Lower leg skin (tissue), 4 donors: Measurements from ENCODE around the gene FZD7. TPM values are rescaled to one million over a fixed set of nuclear protein-coding genes. Genes with fewer than 3 reads are reported as not detected.

Experiments used
- DNase-seq, 2 donors: peaks; one replicate each; pipeline ENCODE4 v3.0.0-alpha.2; 2019; ENCODE audit warnings: low spot score in 2 of 2
- H3K4me3 ChIP-seq: fragments of 200-600 bp; sonication (generic); 2 replicates; pipeline ENCODE4 v1.5.1; 2017; ENCODE audit warnings: mild to moderate bottlenecking, low read depth; ENCODE audit not compliant: poor library complexity, severe bottlenecking
- POLR2A ChIP-seq, 2 donors: fragments of 450-650 bp; IDR thresholded peaks; one replicate each; pipeline ENCODE4 v1.6.1; 2016 to 2017; ENCODE audit warnings: antibody characterized with exemption in 2 of 2, mild to moderate bottlenecking in 1 of 2, moderate library complexity in 1 of 2
- WGBS, 2 donors: methylation state at CpG; one replicate each; pipeline ENCODE4 v1.1.5; 2018; 5-methylcytosine and 5-hydroxymethylcytosine counted together
- intact Hi-C: fragments of 100-400 bp; cut with DNase I; formaldehyde crosslinking; loops from one replicate; pipeline ENCODE4 v1.15.0; 2023; ENCODE audit warnings: low total_unique reads
- total RNA-seq, 4 donors: library from RNA; depleted of rRNA; stranded (reverse); fragments of >200 nt; gene quantifications; one replicate each; pipeline ENCODE4 v1.1.0, GENCODE V29; 2016
- TF ChIP-seq, protein P1 (sequence below), 3 donors: fragments of 450-650 bp; IDR thresholded peaks; one replicate each; pipeline ENCODE4 v1.5.1; 2016; ENCODE audit warnings: antibody characterized with exemption in 3 of 3, mild to moderate bottlenecking in 3 of 3, moderate library complexity in 2 of 3

Gene FZD7
- total RNA-seq, 4 donors from 2014 or later, result 9.1 to 38.9 (median 22.1) TPM

DNA sequence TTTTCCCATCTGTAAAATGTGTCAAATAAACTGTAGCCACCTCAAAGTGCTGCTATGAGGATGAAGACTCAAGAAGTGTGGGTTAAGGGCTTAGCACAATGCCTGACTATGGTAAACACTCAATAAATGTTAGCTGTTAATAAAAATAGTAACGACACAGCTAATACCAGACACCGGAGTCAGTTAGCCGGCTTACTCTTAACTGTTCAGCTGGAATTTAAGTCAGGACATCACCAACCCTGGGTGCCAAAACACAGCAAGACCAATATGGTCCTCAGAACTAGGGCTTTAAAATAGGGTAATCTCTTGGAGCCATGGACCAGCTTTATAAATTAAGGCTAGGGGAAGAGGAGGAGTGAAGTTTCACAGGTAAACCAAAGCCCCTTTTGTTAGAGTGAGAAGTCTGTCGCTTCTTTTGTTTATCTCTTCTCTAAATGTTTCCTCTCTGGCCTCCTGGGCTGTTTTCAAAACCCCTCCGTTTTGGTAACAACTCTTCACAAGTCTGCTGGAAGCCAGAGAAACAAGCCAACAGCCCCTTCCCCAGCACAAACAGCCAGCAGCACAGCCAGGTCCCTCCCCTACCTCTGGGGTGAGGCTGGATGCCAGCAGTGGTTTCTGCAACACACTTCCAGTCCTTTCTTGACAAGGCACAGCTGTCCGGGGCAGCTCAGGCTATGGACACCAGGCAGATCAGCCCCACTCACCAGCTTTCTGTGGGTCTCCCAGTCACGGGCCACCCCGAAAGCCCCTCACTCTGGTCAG, 13.8 kb upstream of the FZD7 start:
- intact Hi-C loops, result no loop called here
- no peak overlapping the region for H3K4me3 ChIP-seq
- DNase-seq, result no peak
- 67 to 71% methylated on average over 8 of the region's 8 CpGs for WGBS, 2 donors
- no peak for TF ChIP-seq POLR2A (IDR thresholded peaks at IDR 0.05)
- TF ChIP-seq, protein P1, sequence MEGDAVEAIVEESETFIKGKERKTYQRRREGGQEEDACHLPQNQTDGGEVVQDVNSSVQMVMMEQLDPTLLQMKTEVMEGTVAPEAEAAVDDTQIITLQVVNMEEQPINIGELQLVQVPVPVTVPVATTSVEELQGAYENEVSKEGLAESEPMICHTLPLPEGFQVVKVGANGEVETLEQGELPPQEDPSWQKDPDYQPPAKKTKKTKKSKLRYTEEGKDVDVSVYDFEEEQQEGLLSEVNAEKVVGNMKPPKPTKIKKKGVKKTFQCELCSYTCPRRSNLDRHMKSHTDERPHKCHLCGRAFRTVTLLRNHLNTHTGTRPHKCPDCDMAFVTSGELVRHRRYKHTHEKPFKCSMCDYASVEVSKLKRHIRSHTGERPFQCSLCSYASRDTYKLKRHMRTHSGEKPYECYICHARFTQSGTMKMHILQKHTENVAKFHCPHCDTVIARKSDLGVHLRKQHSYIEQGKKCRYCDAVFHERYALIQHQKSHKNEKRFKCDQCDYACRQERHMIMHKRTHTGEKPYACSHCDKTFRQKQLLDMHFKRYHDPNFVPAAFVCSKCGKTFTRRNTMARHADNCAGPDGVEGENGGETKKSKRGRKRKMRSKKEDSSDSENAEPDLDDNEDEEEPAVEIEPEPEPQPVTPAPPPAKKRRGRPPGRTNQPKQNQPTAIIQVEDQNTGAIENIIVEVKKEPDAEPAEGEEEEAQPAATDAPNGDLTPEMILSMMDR (IDR thresholded peaks at IDR 0.05), result no peak

DNA sequence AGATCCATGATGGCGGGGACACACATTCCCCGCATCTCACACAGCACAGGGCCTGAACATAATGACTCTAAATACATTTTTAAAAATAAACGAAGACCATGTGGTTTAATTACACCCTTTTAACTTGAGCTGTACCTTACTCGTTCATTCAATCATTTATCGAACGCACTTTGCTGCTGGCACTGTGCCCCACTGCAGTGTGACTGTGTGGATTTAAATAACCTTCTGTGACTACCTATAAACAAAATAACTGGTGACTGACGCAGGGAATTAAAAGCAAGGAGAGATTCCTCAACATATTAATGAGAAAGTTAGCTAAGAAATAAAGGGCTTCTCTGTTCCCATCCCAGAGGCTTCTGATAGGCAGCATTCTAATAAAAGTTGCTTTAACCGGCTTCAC, 10.9 kb upstream of the FZD7 start:
- intact Hi-C loops, result no loop called here
- 61 to 63% methylated on average over 8 of the region's 8 CpGs for WGBS, 2 donors

DNA sequence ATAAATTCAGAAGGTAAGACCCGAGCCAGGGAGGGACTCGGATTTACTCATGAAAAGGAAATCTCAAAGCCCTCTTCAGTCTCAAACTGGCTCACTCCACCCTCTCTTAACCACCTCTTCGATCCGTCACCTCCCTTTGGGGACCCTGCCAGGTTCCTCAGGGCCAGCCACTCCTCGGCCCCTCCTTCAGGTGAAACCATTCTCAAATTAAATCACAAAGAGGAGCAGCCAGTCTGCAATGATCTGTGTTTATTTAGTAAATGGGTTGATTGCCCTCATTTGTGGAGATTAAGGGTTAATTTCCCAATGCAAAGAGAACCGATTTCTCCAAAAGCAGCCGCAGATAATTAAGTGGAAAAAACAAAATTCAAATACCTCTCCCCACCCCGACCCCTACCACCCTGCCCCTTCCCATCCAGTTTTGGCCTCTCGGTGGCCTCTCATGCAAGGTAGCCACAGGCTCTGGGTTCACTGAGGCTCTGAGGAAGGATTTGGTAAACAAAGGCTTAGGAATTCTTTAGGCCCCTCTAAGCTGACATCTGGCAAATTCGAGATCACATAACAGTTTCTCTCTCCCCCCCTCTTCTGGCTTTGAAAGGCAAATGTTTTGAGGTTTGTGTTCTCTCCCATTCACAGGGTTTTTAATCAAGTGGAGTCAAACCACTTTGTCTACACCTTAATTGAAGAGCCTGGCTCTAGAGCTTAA, 10.3 kb upstream of the FZD7 start:
- no peak for DNase-seq

More for the DNA sequence above, 10.9 kb upstream of the FZD7 start:
- TF ChIP-seq, protein P1 (IDR thresholded peaks at IDR 0.05), result no peak
- TF ChIP-seq POLR2A (IDR thresholded peaks at IDR 0.05), result no peak
- DNase-seq, result no peak
- H3K4me3 ChIP-seq, result no peak overlapping the region

DNA sequence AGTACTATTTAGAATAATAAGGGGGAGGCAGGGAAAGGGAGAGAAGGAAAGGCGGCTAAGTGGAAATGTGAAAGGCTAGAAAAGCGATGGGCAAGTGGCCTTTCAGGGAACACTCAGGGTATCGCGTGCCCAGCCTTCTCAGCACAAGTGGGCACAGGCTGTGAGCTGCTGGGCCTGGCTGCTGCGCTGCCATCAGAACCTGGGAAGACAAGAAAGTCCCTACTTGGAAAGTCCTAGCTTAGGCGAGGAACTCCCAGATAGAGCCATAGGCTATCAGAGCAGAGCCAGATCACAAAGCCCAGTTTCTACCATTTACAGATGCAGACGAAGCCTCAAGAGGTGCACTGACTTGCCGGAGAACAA, 9.8 kb upstream of the FZD7 start:
- 81 to 82% methylated on average over 8 of the region's 8 CpGs for WGBS, 2 donors
- intact Hi-C loops, result no loop called here

More for the DNA sequence above, 10.3 kb upstream of the FZD7 start:
- H3K4me3 ChIP-seq, result no peak overlapping the region
- TF ChIP-seq, protein P1 (IDR thresholded peaks at IDR 0.05), result no peak
- TF ChIP-seq POLR2A (IDR thresholded peaks at IDR 0.05), result no peak
- intact Hi-C loops, result no loop called here
- WGBS, 2 donors, result 46 to 54% methylated on average over 10 of the region's 10 CpGs

DNA sequence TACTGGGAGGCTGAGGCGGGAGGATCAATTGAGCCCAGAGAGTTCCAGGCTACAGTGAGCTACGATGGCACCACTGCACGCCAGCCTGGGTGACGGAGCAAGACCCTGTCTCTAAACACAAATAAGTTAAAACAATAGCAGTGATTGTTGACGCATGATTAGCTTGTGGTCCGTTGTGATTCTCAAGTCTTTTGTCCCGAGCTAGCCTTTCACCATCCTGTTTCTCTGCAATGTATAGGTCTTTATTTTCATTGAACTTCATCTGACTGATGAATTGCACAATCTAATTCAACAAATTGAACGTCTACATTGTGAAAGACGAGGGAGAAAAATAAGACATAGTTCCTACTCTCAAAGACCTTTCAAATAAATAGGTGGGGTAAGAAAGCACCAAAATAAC, 8.8 kb upstream of the FZD7 start:
- TF ChIP-seq, protein P1 (IDR thresholded peaks at IDR 0.05), result no peak
- no peak for TF ChIP-seq POLR2A (IDR thresholded peaks at IDR 0.05)
- intact Hi-C loops, result no loop called here
- H3K4me3 ChIP-seq, result no peak overlapping the region
- no peak for DNase-seq
- WGBS, 2 donors, result 87 to 91% methylated on average over 9 of the region's 9 CpGs

More for the DNA sequence above, 9.8 kb upstream of the FZD7 start:
- TF ChIP-seq, protein P1 (IDR thresholded peaks at IDR 0.05), result no peak
- DNase-seq, result no peak
- no peak overlapping the region for H3K4me3 ChIP-seq
